Fibroblast of lung (primary cell): ENCODE data around the gene CADPS. TPM values are rescaled to one million over a fixed set of nuclear protein-coding genes. Genes with fewer than 3 reads are reported as not detected.

Experiments used
- DNase-seq, 2 donors: peaks; one replicate each; pipeline versions ENCODE4 v3.0.0 to v3.0.0-alpha.2; 2010; ENCODE audit warnings: low read depth in 2 of 2
- H2AFZ ChIP-seq: 2 replicates; pipeline ENCODE4 v1.5.1; 2012; ENCODE audit warnings: low read length, control low read depth, inconsistent platforms
- H3K27ac ChIP-seq: 2 replicates; pipeline ENCODE4 v1.5.1; 2011; ENCODE audit warnings: low read length, control low read depth; ENCODE audit not compliant: insufficient read depth
- H3K27me3 ChIP-seq: 2 replicates; pipeline ENCODE4 v1.5.1; 2011; ENCODE audit warnings: mild to moderate bottlenecking, low read length; ENCODE audit not compliant: control insufficient read depth, insufficient read depth
- H3K36me3 ChIP-seq: 2 replicates; pipeline ENCODE4 v1.5.1; 2011; ENCODE audit warnings: low read length; ENCODE audit not compliant: control insufficient read depth, insufficient read depth
- H3K4me1 ChIP-seq: 2 replicates; pipeline ENCODE4 v1.5.1; 2011; ENCODE audit warnings: low read length; ENCODE audit not compliant: control insufficient read depth, insufficient read depth; ENCODE audit errors: extremely low read depth
- H3K4me2 ChIP-seq: 2 replicates; pipeline ENCODE4 v1.5.1; 2011; ENCODE audit warnings: low read length, control low read depth; ENCODE audit not compliant: insufficient read depth; ENCODE audit errors: extremely low read depth
- H3K4me3 ChIP-seq, 4 experiments: fragments of 200-600 bp in 1 of 4; sonication (generic) in 1 of 4; replicated peaks in 1 of 4; 2 replicates each; pipeline ENCODE4 v1.5.1; 2011 to 2016; ENCODE audit warnings: low read length in 4 of 4, low read depth in 3 of 4, mild to moderate bottlenecking in 3 of 4, control low read depth in 2 of 4, inconsistent platforms in 1 of 4, mixed read lengths in 1 of 4; ENCODE audit not compliant: insufficient read depth in 1 of 4; ENCODE audit errors: control extremely low read depth in 1 of 4
- H3K79me2 ChIP-seq: 2 replicates; pipeline ENCODE4 v1.5.1; 2012; ENCODE audit warnings: mild to moderate bottlenecking, low read length, inconsistent platforms; ENCODE audit not compliant: control insufficient read depth, insufficient read depth
- H3K9ac ChIP-seq: 2 replicates; pipeline ENCODE4 v1.5.1; 2011; ENCODE audit warnings: mild to moderate bottlenecking, low read length, control low read depth; ENCODE audit not compliant: insufficient read depth
- H3K9me3 ChIP-seq: 2 replicates; pipeline ENCODE4 v1.5.1; 2012; ENCODE audit warnings: low read depth, low read length; ENCODE audit not compliant: control insufficient read depth, insufficient read depth
- H4K20me1 ChIP-seq: 2 replicates; pipeline ENCODE4 v1.5.1; 2011; ENCODE audit warnings: low read length; ENCODE audit not compliant: control insufficient read depth, insufficient read depth; ENCODE audit errors: extremely low read depth
- EZH2 ChIP-seq: IDR thresholded peaks from 2 replicates; pipeline ENCODE4 v1.5.1; 2012; ENCODE audit warnings: low read length, control low read depth, mild to moderate bottlenecking; ENCODE audit errors: missing control alignments
- polyA plus RNA-seq, 2 donors: library from polyadenylated mRNA; depleted of rRNA in 1 of 2; stranded (reverse) in 1 of 2; unstranded in 1 of 2; fragments of >200 nt; gene quantifications; 2 replicates each; pipeline ENCODE4 v1.2.1, GENCODE V29; 2011 to 2012; ENCODE audit warnings: missing spikeins in 1 of 2
- total RNA-seq: library from RNA; depleted of rRNA; stranded (reverse); fragments of >200 nt; gene quantifications from 2 replicates; pipeline ENCODE4 v1.2.1, GENCODE V29; 2014
- TF ChIP-seq, protein P1 (sequence below), 2 donors: IDR thresholded peaks in 1 of 2; conservative IDR thresholded peaks in 1 of 2; 1 replicate in 1 of 2; 2 replicates in 1 of 2; pipeline ENCODE4 v1.5.1; 2011 to 2012; ENCODE audit warnings: low read length in 2 of 2, control low read depth in 1 of 2, inconsistent platforms in 1 of 2, low read depth in 1 of 2, mild to moderate bottlenecking in 1 of 2

Gene CADPS
- total and polyA plus RNA-seq, 2 donors (not counting 1 experiment from before 2014, with no cell fraction given) = 2.3 to 63.1 TPM

DNA sequence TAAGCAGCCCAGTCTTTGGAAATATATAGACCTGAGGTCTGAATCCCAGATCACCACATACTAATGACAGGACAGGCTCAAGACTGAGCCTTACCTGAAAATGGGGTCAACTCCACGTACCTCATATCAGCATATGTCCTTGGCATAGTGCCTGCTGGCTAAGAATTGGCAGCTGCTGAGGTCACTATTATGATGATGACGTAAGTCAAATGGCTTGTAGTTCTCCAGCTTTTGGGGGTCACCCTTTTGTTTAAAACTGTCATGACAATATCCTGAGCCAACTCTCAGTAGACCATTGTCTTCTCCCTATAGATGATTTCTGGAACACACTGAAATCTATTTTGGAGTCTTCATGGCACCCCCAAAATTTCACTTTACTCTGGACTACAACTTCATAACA lies 16.8 kb upstream of the CADPS start:
- Histone ChIP-seq H3K4me3 (no peak overlapping the region), H3K79me2 (no peaks in the 10 kb centered on the region), H3K27ac (no peak overlapping the region), H3K36me3 (no peaks in the 10 kb centered on the region), H2AFZ (no peak overlapping the region), H3K9me3 (no peaks in the 10 kb centered on the region), H3K27me3 (no peaks in the 10 kb centered on the region), H4K20me1 (no peaks in the 10 kb centered on the region), H3K4me2 (no peak overlapping the region), H3K9ac (no peak overlapping the region), H3K4me1 (no peaks in the 10 kb centered on the region)
- no peak for TF ChIP-seq EZH2
- TF ChIP-seq, protein P1, sequence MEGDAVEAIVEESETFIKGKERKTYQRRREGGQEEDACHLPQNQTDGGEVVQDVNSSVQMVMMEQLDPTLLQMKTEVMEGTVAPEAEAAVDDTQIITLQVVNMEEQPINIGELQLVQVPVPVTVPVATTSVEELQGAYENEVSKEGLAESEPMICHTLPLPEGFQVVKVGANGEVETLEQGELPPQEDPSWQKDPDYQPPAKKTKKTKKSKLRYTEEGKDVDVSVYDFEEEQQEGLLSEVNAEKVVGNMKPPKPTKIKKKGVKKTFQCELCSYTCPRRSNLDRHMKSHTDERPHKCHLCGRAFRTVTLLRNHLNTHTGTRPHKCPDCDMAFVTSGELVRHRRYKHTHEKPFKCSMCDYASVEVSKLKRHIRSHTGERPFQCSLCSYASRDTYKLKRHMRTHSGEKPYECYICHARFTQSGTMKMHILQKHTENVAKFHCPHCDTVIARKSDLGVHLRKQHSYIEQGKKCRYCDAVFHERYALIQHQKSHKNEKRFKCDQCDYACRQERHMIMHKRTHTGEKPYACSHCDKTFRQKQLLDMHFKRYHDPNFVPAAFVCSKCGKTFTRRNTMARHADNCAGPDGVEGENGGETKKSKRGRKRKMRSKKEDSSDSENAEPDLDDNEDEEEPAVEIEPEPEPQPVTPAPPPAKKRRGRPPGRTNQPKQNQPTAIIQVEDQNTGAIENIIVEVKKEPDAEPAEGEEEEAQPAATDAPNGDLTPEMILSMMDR (conservative IDR thresholded peaks at IDR 0.05 in 1 of 2, IDR thresholded peaks at IDR 0.05 in 1 of 2; ENCODE audit: low read depth in 1 of 2, low read length in 2 of 2) = no peak
- DNase-seq = no peak

DNA sequence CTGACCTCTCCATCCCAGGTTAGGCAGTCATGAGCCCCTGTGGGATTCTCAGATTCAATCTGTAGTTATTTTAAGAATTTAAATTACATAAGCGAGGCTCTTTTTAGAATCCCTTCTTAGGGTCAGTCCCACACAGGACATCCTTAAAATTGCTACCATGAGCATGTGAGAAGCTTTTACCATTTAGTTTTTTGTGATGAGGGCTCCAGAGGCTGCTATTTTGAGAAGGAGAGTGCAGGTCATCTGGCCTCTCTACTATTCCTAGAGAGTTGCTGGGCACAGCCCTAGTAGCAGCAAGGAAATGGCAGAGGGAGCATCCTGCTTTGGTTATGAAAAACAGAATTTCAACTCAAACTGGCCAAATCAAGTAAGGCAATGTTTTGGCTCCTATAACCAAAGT lies 13.6 kb upstream of the CADPS start:
- no peak overlapping the region for H2AFZ ChIP-seq
- H3K36me3 ChIP-seq = no peaks in the 10 kb centered on the region
- H3K4me2 ChIP-seq = no peak overlapping the region
- no peaks in the 10 kb centered on the region for H3K9me3 ChIP-seq
- H4K20me1 ChIP-seq = no peaks in the 10 kb centered on the region
- no peak overlapping the region for H3K27ac ChIP-seq
- H3K79me2 ChIP-seq = no peaks in the 10 kb centered on the region
- TF ChIP-seq EZH2 = no peak
- TF ChIP-seq, protein P1 (conservative IDR thresholded peaks at IDR 0.05 in 1 of 2, IDR thresholded peaks at IDR 0.05 in 1 of 2; ENCODE audit: low read depth in 1 of 2, low read length in 2 of 2) = no peak
- no peaks in the 10 kb centered on the region for H3K27me3 ChIP-seq
- no peak overlapping the region for H3K9ac ChIP-seq
- H3K4me3 ChIP-seq = no peak overlapping the region
- DNase-seq = no peak
- H3K4me1 ChIP-seq = no peaks in the 10 kb centered on the region

DNA sequence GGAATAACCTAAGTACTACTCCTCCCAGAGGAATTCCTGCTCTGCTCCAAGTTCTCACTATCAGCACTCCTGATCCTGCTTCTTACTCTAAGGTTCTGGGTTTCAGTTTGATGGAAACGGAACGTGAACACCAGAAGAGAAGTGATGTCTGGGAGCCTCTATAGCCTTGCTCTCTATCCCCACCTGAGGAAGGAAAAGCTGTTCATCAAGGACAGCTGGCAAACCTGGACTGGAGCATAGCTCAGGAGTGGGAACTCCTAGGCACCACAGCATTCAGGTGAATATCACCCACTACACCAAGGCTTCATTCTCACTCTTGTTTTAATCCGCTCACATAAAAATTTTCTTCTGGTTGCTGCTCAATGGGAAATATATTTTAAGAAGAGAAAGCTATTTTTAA lies 13.0 kb upstream of the CADPS start:
- Histone ChIP-seq H3K27ac (no peak overlapping the region), H3K9me3 (no peaks in the 10 kb centered on the region), H3K4me2 (no peak overlapping the region), H3K4me3 (no peak overlapping the region), H2AFZ (no peak overlapping the region), H3K9ac (no peak overlapping the region), H3K27me3 (no peaks in the 10 kb centered on the region), H3K4me1 (no peaks in the 10 kb centered on the region), H3K79me2 (no peaks in the 10 kb centered on the region), H3K36me3 (no peaks in the 10 kb centered on the region), H4K20me1 (no peaks in the 10 kb centered on the region)
- DNase-seq = no peak
- TF ChIP-seq, protein P1 (conservative IDR thresholded peaks at IDR 0.05 in 1 of 2, IDR thresholded peaks at IDR 0.05 in 1 of 2; ENCODE audit: low read depth in 1 of 2, low read length in 2 of 2) = no peak
- no peak for TF ChIP-seq EZH2
